Parathyroid adenoma (tissue), 2 donors: Measurements from ENCODE around the gene FGGY.
A peak's percentile ranks its signal among the peaks of the same experiment; 100 is the strongest.

Experiments used
- H2AFZ ChIP-seq: fragments of 300-600 bp; sonication (generic); one replicate; pipeline ENCODE4 v1.7.0; 2017; ENCODE audit warnings: antibody characterized with exemption, mild to moderate bottlenecking
- H3K27ac ChIP-seq: fragments of 300-600 bp; sonication (generic); one replicate; pipeline ENCODE4 v1.7.0; 2017
- H3K27me3 ChIP-seq: fragments of 300-600 bp; sonication (generic); one replicate; pipeline ENCODE4 v1.7.0; 2017; ENCODE audit warnings: low read length; ENCODE audit not compliant: control insufficient read depth, insufficient read depth
- H3K36me3 ChIP-seq: fragments of 300-600 bp; sonication (generic); one replicate; pipeline ENCODE4 v1.7.0; 2017; ENCODE audit warnings: low read length; ENCODE audit not compliant: control insufficient read depth, insufficient read depth
- H3K4me1 ChIP-seq: fragments of 300-600 bp; sonication (generic); one replicate; pipeline ENCODE4 v1.7.0; 2017; ENCODE audit warnings: control low read depth
- H3K4me2 ChIP-seq: fragments of 300-600 bp; sonication (generic); one replicate; pipeline ENCODE4 v1.7.0; 2017; ENCODE audit warnings: low read length
- H3K4me3 ChIP-seq: fragments of 300-600 bp; sonication (generic); one replicate; pipeline ENCODE4 v1.7.0; 2017; ENCODE audit warnings: low read depth, low read length
- H3K79me2 ChIP-seq: fragments of 300-600 bp; sonication (generic); one replicate; pipeline ENCODE4 v1.7.0; 2017; ENCODE audit warnings: control low read depth
- H3K9ac ChIP-seq: fragments of 300-600 bp; sonication (generic); one replicate; pipeline ENCODE4 v1.7.0; 2017; ENCODE audit warnings: mild to moderate bottlenecking
- H3K9me3 ChIP-seq: fragments of 300-600 bp; sonication (generic); one replicate; pipeline ENCODE4 v1.7.0; 2017; ENCODE audit warnings: low read length; ENCODE audit not compliant: control insufficient read depth
- CTCF ChIP-seq: fragments of 300-600 bp; sonication (generic); IDR thresholded peaks from one replicate; pipeline ENCODE4 v1.7.0; 2017; ENCODE audit warnings: antibody characterized with exemption, mild to moderate bottlenecking
- donor health status: primary hyperparathyroidism.

Gene FGGY

GRCh38 chr1:59419361-59420140 is 122.7 kb downstream of the FGGY start:
- Histone ChIP-seq H3K4me3 (no peak overlapping the region), H2AFZ (no peak overlapping the region), H3K4me2 (no peak overlapping the region), H3K9ac (no peak overlapping the region), H3K4me1 (peaks cover 8% of the 10 kb centered on the region), H3K79me2 (no peaks in the 10 kb centered on the region), H3K9me3 (no peaks in the 10 kb centered on the region), H3K27ac (no peak overlapping the region), H3K27me3 (no peaks in the 10 kb centered on the region), H3K36me3 (no peaks in the 10 kb centered on the region)
- TF ChIP-seq CTCF = no peak

GRCh38 chr1:59421232-59421920 is 124.5 kb downstream of the FGGY start:
- no peak overlapping the region for H3K4me3 ChIP-seq
- H3K79me2 ChIP-seq = no peaks in the 10 kb centered on the region
- no peaks in the 10 kb centered on the region for H3K36me3 ChIP-seq
- H3K9ac ChIP-seq = no peak overlapping the region
- H3K4me2 ChIP-seq = no peak overlapping the region
- peaks cover 8% of the 10 kb centered on the region for H3K4me1 ChIP-seq
- H2AFZ ChIP-seq = no peak overlapping the region
- no peak for TF ChIP-seq CTCF
- no peak overlapping the region for H3K27ac ChIP-seq
- no peaks in the 10 kb centered on the region for H3K27me3 ChIP-seq
- no peaks in the 10 kb centered on the region for H3K9me3 ChIP-seq

- no peak overlapping the region for H3K27ac ChIP-seq
Measured at GRCh38 chr1:59422921-59423575, 126.2 kb downstream of the FGGY start.

GRCh38 chr1:59427155-59427554 is 130.3 kb downstream of the FGGY start:
- H3K36me3 ChIP-seq = no peaks in the 10 kb centered on the region
- H3K4me3 ChIP-seq = no peak overlapping the region
- no peak for TF ChIP-seq CTCF
- no peaks in the 10 kb centered on the region for H3K79me2 ChIP-seq
- H2AFZ ChIP-seq = peak overlapping the region; percentile 64
- peaks cover 8% of the 10 kb centered on the region for H3K4me1 ChIP-seq
- H3K27me3 ChIP-seq = no peaks in the 10 kb centered on the region
- no peak overlapping the region for H3K9ac ChIP-seq
- H3K9me3 ChIP-seq = no peaks in the 10 kb centered on the region
- no peak overlapping the region for H3K4me2 ChIP-seq
- H3K27ac ChIP-seq = no peak overlapping the region

More at GRCh38 chr1:59422921-59423575, 126.2 kb downstream of the FGGY start:
- Histone ChIP-seq H3K27me3 (no peaks in the 10 kb centered on the region), H3K9ac (no peak overlapping the region), H2AFZ (no peak overlapping the region), H3K4me1 (peaks cover 8% of the 10 kb centered on the region), H3K9me3 (no peaks in the 10 kb centered on the region), H3K4me3 (no peak overlapping the region), H3K36me3 (no peaks in the 10 kb centered on the region), H3K79me2 (no peaks in the 10 kb centered on the region), H3K4me2 (no peak overlapping the region)
- TF ChIP-seq CTCF = no peak
